WTC11 (cell line): ENCODE data around the gene ADGRB2. TPM values are rescaled to one million over a fixed set of nuclear protein-coding genes. Genes with fewer than 3 reads are reported as not detected.

Source experiments
- ATAC-seq: fragments of 200-7000 bp; cut with Tn5 transposase; 2 replicates; pipeline ENCODE4 v1.10.0; 2021; ENCODE audit warnings: mild to moderate bottlenecking, moderate library complexity
- CTCF ChIA-PET: fragments of 300-600 bp; sonication (Branson Sonifier 250); formaldehyde crosslinking; loops from one replicate; lab custom pipeline; 2021; ENCODE audit warnings: antibody characterized with exemption; lab: Charles Lee
- POLR2A ChIA-PET: fragments of 350-600 bp; sonication (Branson Sonifier 250); formaldehyde crosslinking; loops from one replicate; lab custom pipeline; 2021; ENCODE audit warnings: antibody characterized with exemption; lab: Charles Lee
- DNase-seq: peaks from one replicate; pipeline ENCODE4 v3.0.0; 2021; ENCODE audit warnings: low spot score
- H3K27ac Mint-ChIP-seq: 2 replicates; pipeline ENCODE4 v1.8.0; 2021; ENCODE audit warnings: mixed read lengths
- H3K27me3 Mint-ChIP-seq: 2 replicates; pipeline ENCODE4 v1.8.0; 2021; ENCODE audit warnings: low read depth, mild to moderate bottlenecking, moderate library complexity, mixed read lengths
- H3K36me3 Mint-ChIP-seq: 2 replicates; pipeline ENCODE4 v1.8.0; 2021; ENCODE audit warnings: mixed read lengths
- H3K4me1 Mint-ChIP-seq: 2 replicates; pipeline ENCODE4 v1.8.0; 2022; ENCODE audit warnings: mixed read lengths
- H3K4me3 Mint-ChIP-seq: 2 replicates; pipeline ENCODE4 v1.8.0; 2021; ENCODE audit warnings: mild to moderate bottlenecking, moderate library complexity, mixed read lengths
- H3K9me3 Mint-ChIP-seq: 2 replicates; pipeline ENCODE4 v1.8.0; 2021; ENCODE audit warnings: mixed read lengths
- CBFB ChIP-seq: sonication (generic); formaldehyde crosslinking; IDR thresholded peaks from 2 replicates; pipeline ENCODE4 v1.8.1; 2022; ENCODE audit warnings: mild to moderate bottlenecking, low read depth, missing genetic modification reagents
- FOXP1 ChIP-seq: sonication (generic); formaldehyde crosslinking; IDR thresholded peaks from 2 replicates; pipeline ENCODE4 v1.8.0; 2022; ENCODE audit warnings: missing genetic modification reagents, mild to moderate bottlenecking, moderate library complexity, borderline replicate concordance
- GRHL2 ChIP-seq: fragments of 250-450 bp; sonication (Bioruptor Pico); IDR thresholded peaks from 2 replicates; pipeline ENCODE4 v1.8.0; 2022; ENCODE audit warnings: mild to moderate bottlenecking, moderate library complexity; ENCODE audit not compliant: insufficient replicate concordance, severe bottlenecking
- GTF2I ChIP-seq: fragments of 250-450 bp; sonication (Bioruptor Pico); conservative IDR thresholded peaks from 2 replicates; pipeline ENCODE4 v1.4.0; 2021; ENCODE audit warnings: mild to moderate bottlenecking
- NFYB ChIP-seq: sonication (generic); formaldehyde crosslinking; conservative IDR thresholded peaks from 2 replicates; pipeline ENCODE4 v1.8.0; 2022; ENCODE audit warnings: low read depth, missing genetic modification reagents
- OVOL2 ChIP-seq: fragments of 250-450 bp; sonication (Bioruptor Pico); IDR thresholded peaks from 2 replicates; pipeline ENCODE4 v1.9.0; 2021; ENCODE audit warnings: mild to moderate bottlenecking, borderline replicate concordance
- ZNF396 ChIP-seq: fragments of 250-450 bp; sonication (Bioruptor Pico); IDR thresholded peaks from 2 replicates; pipeline ENCODE4 v1.8.0; 2021; ENCODE audit warnings: mild to moderate bottlenecking, moderate library complexity, borderline replicate concordance
- total RNA-seq: library from RNA; stranded (reverse); gene quantifications from 3 replicates; pipeline ENCODE4 v1.2.3, GENCODE V29; 2021
- TF ChIP-seq, protein P1 (sequence below): fragments of 250-450 bp; sonication (Bioruptor Pico); IDR thresholded peaks from 2 replicates; pipeline ENCODE4 v1.8.0; 2021; ENCODE audit warnings: mild to moderate bottlenecking
- TF ChIP-seq, protein P2 (sequence below): fragments of 250-450 bp; sonication (Bioruptor Pico); IDR thresholded peaks from 2 replicates; pipeline ENCODE4 v1.9.0; 2021; ENCODE audit warnings: mild to moderate bottlenecking
- TF ChIP-seq, protein P3 (sequence below): sonication (generic); formaldehyde crosslinking; IDR thresholded peaks from 2 replicates; pipeline ENCODE4 v1.8.1; 2022; ENCODE audit warnings: missing genetic modification reagents, borderline replicate concordance
- TF ChIP-seq, protein P4 (sequence below): sonication (generic); formaldehyde crosslinking; IDR thresholded peaks from 2 replicates; pipeline ENCODE4 v1.8.0; 2022; ENCODE audit warnings: mild to moderate bottlenecking, missing genetic modification reagents
- TF ChIP-seq, protein P5 (sequence below): fragments of 250-450 bp; sonication (Bioruptor Pico); IDR thresholded peaks from 2 replicates; pipeline ENCODE4 v1.9.0; 2021; ENCODE audit warnings: moderate library complexity, mild to moderate bottlenecking, inconsistent platforms, borderline replicate concordance
- TF ChIP-seq, protein P6 (sequence below): sonication (generic); formaldehyde crosslinking; IDR thresholded peaks from 2 replicates; pipeline ENCODE4 v1.8.1; 2023; ENCODE audit warnings: mild to moderate bottlenecking, moderate library complexity, missing genetic modification reagents
- TF ChIP-seq, protein P7 (sequence below): sonication (generic); formaldehyde crosslinking; IDR thresholded peaks from 2 replicates; pipeline ENCODE4 v1.8.0; 2022; ENCODE audit warnings: mild to moderate bottlenecking, missing genetic modification reagents

Gene ADGRB2
- total RNA-seq, 1 experiment from 2014 or later, result 39.3 TPM

DNA sequence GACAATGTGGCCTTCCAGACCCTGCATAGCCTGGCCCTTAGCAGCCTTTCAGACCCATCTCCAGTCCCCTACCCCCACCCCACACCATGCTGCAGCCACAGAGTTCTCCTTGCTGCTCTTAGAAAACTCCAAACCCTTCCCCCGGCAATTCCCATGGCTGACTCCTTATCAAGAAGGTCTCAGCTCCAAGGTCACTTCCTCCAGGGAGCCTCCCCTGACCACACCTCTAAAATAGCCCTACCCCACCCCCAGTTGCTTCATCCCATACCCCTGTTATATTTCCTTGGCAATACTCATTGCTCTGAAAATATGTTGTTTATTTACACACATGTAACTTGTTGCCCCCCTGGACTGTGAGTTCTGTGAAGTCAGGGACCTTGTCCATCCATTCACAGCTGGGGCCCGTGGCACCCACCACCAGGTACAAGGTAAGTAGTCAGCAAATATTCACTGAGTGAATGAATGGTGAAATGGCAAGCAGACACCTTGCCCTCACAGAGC is 4.3 kb upstream of the ADGRB2 start:
- Mint-ChIP-seq H3K36me3 (no peaks in the 10 kb centered on the region), H3K27me3 (peaks cover 46% of the 10 kb centered on the region), H3K4me3 (no peak overlapping the region), H3K27ac (no peak overlapping the region), H3K4me1 (peaks cover 61% of the 10 kb centered on the region), H3K9me3 (no peaks in the 10 kb centered on the region)
- ChIA-PET CTCF (interaction anchor here (0.7 to 13.3 kb wide), 3 partner anchors 13 to 105 kb away, joined by 3 to 282 read pairs (median 3); no protein-coding TSS in a partner anchor), POLR2A (interaction anchor here (0.5 kb wide), 1 partner anchor 91 kb away, joined by 4 read pairs; no protein-coding TSS in a partner anchor)
- TF ChIP-seq OVOL2 (CRISPR knock-in tag), result no peak
- TF ChIP-seq, protein P1, sequence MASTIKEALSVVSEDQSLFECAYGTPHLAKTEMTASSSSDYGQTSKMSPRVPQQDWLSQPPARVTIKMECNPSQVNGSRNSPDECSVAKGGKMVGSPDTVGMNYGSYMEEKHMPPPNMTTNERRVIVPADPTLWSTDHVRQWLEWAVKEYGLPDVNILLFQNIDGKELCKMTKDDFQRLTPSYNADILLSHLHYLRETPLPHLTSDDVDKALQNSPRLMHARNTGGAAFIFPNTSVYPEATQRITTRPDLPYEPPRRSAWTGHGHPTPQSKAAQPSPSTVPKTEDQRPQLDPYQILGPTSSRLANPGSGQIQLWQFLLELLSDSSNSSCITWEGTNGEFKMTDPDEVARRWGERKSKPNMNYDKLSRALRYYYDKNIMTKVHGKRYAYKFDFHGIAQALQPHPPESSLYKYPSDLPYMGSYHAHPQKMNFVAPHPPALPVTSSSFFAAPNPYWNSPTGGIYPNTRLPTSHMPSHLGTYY, result no peak
- DNase-seq, result no peak
- no peak for ATAC-seq

DNA sequence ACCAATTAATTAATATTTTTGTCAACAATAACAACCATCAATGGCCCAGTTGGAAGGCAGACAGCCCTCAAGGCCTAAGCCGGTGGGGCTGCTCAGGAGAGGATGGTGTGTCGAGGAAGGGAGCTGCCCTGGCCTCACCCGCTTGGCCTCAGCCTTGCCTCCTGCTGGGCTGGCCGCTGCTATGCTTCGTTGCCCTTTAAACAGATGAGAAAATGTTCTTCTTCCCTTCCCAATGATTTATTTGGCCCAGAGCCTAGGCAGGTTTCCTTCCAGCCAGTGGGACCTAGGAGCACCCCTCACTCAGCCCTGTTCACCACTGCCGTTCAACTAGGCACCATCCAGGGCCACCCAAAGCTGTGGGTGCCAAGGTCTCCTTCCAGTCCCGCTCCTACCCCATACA is 3.1 kb upstream of the ADGRB2 start:
- ChIA-PET CTCF (interaction anchor here (0.7 to 13.3 kb wide), 2 partner anchors 22 to 52 kb away, joined by 4 to 282 read pairs; no protein-coding TSS in a partner anchor), POLR2A (interaction anchor here (0.5 kb wide), 1 partner anchor 1814 kb away, joined by 9 read pairs; no protein-coding TSS in a partner anchor)
- H3K4me3 Mint-ChIP-seq, result no peak overlapping the region
- no peak overlapping the region for H3K27ac Mint-ChIP-seq
- TF ChIP-seq, protein P2, sequence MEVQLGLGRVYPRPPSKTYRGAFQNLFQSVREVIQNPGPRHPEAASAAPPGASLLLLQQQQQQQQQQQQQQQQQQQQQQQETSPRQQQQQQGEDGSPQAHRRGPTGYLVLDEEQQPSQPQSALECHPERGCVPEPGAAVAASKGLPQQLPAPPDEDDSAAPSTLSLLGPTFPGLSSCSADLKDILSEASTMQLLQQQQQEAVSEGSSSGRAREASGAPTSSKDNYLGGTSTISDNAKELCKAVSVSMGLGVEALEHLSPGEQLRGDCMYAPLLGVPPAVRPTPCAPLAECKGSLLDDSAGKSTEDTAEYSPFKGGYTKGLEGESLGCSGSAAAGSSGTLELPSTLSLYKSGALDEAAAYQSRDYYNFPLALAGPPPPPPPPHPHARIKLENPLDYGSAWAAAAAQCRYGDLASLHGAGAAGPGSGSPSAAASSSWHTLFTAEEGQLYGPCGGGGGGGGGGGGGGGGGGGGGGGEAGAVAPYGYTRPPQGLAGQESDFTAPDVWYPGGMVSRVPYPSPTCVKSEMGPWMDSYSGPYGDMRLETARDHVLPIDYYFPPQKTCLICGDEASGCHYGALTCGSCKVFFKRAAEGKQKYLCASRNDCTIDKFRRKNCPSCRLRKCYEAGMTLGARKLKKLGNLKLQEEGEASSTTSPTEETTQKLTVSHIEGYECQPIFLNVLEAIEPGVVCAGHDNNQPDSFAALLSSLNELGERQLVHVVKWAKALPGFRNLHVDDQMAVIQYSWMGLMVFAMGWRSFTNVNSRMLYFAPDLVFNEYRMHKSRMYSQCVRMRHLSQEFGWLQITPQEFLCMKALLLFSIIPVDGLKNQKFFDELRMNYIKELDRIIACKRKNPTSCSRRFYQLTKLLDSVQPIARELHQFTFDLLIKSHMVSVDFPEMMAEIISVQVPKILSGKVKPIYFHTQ (CRISPR knock-in tag), result no peak
- TF ChIP-seq, protein P3, sequence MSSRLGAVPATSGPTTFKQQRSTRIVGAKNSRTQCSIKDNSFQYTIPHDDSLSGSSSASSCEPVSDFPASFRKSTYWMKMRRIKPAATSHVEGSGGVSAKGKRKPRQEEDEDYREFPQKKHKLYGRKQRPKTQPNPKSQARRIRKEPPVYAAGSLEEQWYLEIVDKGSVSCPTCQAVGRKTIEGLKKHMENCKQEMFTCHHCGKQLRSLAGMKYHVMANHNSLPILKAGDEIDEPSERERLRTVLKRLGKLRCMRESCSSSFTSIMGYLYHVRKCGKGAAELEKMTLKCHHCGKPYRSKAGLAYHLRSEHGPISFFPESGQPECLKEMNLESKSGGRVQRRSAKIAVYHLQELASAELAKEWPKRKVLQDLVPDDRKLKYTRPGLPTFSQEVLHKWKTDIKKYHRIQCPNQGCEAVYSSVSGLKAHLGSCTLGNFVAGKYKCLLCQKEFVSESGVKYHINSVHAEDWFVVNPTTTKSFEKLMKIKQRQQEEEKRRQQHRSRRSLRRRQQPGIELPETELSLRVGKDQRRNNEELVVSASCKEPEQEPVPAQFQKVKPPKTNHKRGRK, result no peak
- TF ChIP-seq, protein P4, sequence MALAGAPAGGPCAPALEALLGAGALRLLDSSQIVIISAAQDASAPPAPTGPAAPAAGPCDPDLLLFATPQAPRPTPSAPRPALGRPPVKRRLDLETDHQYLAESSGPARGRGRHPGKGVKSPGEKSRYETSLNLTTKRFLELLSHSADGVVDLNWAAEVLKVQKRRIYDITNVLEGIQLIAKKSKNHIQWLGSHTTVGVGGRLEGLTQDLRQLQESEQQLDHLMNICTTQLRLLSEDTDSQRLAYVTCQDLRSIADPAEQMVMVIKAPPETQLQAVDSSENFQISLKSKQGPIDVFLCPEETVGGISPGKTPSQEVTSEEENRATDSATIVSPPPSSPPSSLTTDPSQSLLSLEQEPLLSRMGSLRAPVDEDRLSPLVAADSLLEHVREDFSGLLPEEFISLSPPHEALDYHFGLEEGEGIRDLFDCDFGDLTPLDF, result no peak
- TF ChIP-seq GTF2I, result no peak
- TF ChIP-seq, protein P5, sequence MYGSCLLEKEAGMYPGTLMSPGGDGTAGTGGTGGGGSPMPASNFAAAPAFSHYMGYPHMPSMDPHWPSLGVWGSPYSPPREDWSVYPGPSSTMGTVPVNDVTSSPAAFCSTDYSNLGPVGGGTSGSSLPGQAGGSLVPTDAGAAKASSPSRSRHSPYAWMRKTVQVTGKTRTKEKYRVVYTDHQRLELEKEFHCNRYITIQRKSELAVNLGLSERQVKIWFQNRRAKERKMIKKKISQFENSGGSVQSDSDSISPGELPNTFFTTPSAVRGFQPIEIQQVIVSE (CRISPR knock-in tag), result no peak
- TF ChIP-seq, protein P6, sequence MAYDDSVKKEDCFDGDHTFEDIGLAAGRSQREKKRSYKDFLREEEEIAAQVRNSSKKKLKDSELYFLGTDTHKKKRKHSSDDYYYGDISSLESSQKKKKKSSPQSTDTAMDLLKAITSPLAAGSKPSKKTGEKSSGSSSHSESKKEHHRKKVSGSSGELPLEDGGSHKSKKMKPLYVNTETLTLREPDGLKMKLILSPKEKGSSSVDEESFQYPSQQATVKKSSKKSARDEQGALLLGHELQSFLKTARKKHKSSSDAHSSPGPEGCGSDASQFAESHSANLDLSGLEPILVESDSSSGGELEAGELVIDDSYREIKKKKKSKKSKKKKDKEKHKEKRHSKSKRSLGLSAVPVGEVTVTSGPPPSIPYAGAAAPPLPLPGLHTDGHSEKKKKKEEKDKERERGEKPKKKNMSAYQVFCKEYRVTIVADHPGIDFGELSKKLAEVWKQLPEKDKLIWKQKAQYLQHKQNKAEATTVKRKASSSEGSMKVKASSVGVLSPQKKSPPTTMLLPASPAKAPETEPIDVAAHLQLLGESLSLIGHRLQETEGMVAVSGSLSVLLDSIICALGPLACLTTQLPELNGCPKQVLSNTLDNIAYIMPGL (CRISPR knock-in tag), result no peak
- no peak for TF ChIP-seq CBFB (CRISPR knock-in tag)
- no peak for TF ChIP-seq FOXP1 (CRISPR knock-in tag)
- no peak for TF ChIP-seq NFYB (CRISPR knock-in tag)
- TF ChIP-seq ZNF396 (CRISPR knock-in tag), result no peak
- TF ChIP-seq, protein P7, sequence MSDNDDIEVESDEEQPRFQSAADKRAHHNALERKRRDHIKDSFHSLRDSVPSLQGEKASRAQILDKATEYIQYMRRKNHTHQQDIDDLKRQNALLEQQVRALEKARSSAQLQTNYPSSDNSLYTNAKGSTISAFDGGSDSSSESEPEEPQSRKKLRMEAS, result no peak
- TF ChIP-seq GRHL2 (CRISPR knock-in tag), result no peak
- H3K9me3 Mint-ChIP-seq, result no peaks in the 10 kb centered on the region
- peaks cover 59% of the 10 kb centered on the region for H3K4me1 Mint-ChIP-seq
- DNase-seq (no peak), ATAC-seq (no peak)
- H3K36me3 Mint-ChIP-seq, result no peaks in the 10 kb centered on the region
- peaks cover 41% of the 10 kb centered on the region for H3K27me3 Mint-ChIP-seq
